Astrocyte of the spinal cord (primary cell): ENCODE data around the gene ABCD4.

Experiments
- DNase-seq: peaks from one replicate; pipeline ENCODE4 v3.0.0; 2011; ENCODE audit warnings: low read depth, low spot score
- H3K4me3 ChIP-seq: 2 replicates; pipeline ENCODE4 v1.5.1; 2011; ENCODE audit warnings: low read depth, mild to moderate bottlenecking, low read length, moderate library complexity
- in situ Hi-C: cut with HindIII; loops from 2 replicates; pipeline ENCODE4 v1.10.0; 2017; ENCODE audit warnings: low sequenced_read_pairs
- TF ChIP-seq, protein P1 (sequence below): IDR thresholded peaks from 2 replicates; pipeline ENCODE4 v1.5.1; 2012; ENCODE audit warnings: low read depth, mild to moderate bottlenecking, low read length, inconsistent platforms

Gene ABCD4

GRCh38 chr14:74262076-74262475 is 40.7 kb downstream of the ABCD4 start:
- TF ChIP-seq, protein P1, sequence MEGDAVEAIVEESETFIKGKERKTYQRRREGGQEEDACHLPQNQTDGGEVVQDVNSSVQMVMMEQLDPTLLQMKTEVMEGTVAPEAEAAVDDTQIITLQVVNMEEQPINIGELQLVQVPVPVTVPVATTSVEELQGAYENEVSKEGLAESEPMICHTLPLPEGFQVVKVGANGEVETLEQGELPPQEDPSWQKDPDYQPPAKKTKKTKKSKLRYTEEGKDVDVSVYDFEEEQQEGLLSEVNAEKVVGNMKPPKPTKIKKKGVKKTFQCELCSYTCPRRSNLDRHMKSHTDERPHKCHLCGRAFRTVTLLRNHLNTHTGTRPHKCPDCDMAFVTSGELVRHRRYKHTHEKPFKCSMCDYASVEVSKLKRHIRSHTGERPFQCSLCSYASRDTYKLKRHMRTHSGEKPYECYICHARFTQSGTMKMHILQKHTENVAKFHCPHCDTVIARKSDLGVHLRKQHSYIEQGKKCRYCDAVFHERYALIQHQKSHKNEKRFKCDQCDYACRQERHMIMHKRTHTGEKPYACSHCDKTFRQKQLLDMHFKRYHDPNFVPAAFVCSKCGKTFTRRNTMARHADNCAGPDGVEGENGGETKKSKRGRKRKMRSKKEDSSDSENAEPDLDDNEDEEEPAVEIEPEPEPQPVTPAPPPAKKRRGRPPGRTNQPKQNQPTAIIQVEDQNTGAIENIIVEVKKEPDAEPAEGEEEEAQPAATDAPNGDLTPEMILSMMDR = no peak
- H3K4me3 ChIP-seq = no peak overlapping the region
- in situ Hi-C loops = no loop called here
- no peak for DNase-seq

- TF ChIP-seq, protein P1 = no peak
- no peak for DNase-seq
- no peak overlapping the region for H3K4me3 ChIP-seq
- in situ Hi-C loops = no loop called here
Observed at GRCh38 chr14:74261288-74261687, 41.4 kb downstream of the ABCD4 start.

DNA sequence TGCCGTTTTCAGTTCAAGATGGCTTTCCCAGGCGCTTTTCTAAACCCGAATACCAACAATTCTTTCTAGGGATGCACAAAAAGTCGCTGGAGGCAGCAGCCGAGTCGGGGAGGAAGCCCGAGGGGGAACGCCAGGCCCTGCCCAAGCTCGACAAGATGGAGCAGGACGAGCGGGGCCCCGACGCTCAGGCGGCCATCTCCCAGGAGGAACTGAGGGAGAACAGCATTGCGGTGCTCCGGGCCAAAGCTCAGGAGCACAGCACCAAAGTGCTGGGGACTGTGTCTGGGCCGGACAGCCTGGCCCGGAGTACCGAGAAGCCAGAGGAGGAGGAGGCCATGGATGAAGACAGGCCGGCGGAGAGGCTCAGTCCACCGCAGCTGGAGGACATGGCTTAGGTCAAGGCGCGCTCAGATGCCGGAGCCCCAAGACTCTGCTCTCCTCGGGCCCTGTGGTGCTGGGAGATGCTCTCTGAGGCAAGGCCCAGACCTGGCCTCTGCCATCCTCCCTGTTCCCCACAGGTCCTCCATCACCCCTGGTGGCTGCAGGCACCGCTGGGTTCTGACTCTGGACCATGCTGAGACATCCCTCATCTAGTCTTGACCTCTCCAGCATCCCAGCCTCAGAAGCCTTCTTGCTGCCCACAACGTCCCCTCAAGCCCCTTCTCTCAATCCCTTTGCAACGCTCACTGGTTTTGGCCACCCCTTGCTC is 42.1 kb downstream of the ABCD4 start:
- in situ Hi-C loops = no loop called here
- TF ChIP-seq, protein P1 = no peak

GRCh38 chr14:74259513-74259912 is 43.2 kb downstream of the ABCD4 start:
- in situ Hi-C loops = no loop called here
- no peak overlapping the region for H3K4me3 ChIP-seq
- TF ChIP-seq, protein P1 = no peak
- DNase-seq = no peak

More for the DNA sequence above, 42.1 kb downstream of the ABCD4 start:
- DNase-seq = no peak
- no peak overlapping the region for H3K4me3 ChIP-seq

- no peak overlapping the region for H3K4me3 ChIP-seq
Observed at GRCh38 chr14:74258764-74259035, 44.0 kb downstream of the ABCD4 start.

DNA sequence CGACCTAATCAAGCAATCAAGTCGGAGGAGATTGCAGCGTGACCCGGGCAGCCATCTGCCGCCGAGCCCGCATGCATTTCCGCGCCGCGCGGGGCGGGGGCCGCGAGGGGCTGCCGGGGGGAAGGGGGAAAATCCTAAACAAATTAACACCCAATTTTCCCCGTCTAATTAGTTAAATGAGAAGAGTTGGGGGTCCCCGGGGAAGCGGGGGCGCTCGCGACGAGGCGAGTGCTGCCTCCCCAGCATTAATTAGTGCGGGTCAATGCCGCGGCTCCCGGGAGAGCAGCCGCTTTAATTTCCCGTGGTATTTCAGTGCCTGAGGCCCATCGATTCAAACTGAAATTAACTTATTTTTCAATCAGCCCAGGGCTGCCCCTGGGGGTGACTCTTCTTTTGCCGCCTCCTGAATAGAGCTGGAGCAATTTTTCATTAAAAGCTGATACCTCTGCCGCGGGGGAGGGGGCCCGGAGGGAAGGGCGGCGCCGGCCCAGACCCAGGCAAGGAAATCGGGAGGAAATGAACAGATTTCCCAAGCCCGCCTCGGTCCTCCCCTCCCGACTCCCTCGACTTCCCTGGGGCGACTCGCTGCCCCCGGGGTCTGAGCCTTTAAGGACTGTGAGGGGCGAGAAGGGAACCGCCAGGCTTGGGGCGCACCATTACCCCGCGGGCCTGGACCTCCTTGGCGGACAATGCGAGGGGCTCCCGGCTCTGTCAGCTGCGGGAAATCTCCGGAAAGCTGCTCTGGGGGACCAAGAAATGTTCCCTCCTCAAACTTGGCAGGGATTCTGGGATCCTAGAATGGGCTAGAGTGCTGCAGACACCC is 44.6 kb downstream of the ABCD4 start:
- TF ChIP-seq, protein P1 = no peak
- DNase-seq = no peak
- peak overlapping the region; percentile 54 for H3K4me3 ChIP-seq
- in situ Hi-C loops = no loop called here

More at GRCh38 chr14:74258764-74259035, 44.0 kb downstream of the ABCD4 start:
- in situ Hi-C loops = no loop called here
- TF ChIP-seq, protein P1 = no peak
- DNase-seq = no peak
